ENCODE results near the gene PRDM16. TPM values are rescaled to one million over a fixed set of nuclear protein-coding genes. Genes with fewer than 3 reads are reported as not detected.

PRDM16 gene
- total RNA-seq, 1 experiment from 2014 or later: 6.1 TPM

DNA sequence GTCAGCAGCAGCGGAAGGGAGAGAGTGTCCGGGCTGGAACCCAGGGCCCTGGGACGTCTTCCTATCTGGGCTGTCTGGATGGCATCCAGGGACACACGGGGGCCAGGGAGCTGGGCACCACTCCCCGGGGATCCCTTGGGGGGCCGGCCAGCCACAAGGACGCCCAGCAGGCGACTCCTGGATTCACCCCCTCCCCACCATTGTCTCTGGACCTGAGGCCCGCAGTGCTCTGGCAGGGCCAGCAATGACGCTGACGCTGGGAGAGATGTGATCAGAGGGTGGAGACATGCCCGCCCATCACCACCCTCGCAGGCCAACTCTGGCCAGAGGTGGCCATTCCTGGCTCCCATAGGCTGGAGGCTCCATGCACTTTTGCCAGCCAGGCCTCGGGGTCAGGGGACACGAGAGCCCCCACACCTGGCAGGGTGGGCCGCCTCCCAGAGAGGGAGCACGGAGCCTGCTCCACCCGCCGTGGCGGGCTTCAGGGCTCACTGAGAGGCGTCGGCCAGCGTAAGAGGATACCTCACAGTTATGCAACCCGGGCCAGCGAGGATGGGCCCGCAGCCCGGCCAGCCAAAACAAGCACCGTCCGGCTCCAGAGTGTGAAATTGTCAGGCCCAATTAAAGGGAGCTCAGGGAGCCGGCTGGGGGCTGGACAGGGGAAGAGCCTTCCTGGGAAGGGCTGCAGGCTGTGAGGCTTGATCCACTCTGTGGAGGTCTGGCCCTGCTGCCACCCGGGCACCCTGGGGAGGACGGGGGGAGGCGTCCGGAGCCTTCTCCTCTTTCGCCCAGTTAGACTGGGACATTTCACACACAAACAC is 37.4 kb upstream of the PRDM16 start:
- no peak for ATAC-seq
- no peak for DNase-seq (ENCODE audit: low read depth, low spot score)
- no peaks in the 10 kb centered on the region for H3K79me2 ChIP-seq (ENCODE audit: insufficient read depth, low read length)
- ChIA-PET CTCF (no interaction called here), POLR2A (no interaction called here), RAD21 (ENCODE audit: low non-redundant PET in 1 of 2, low total read pairs in 2 of 2, uncharacterized antibody in 2 of 2, unreplicated experiment in 2 of 2) (no interaction called here)
- H3K4me3 ChIP-seq (replicated peaks in 1 of 2; ENCODE audit: low read depth in 1 of 2, low read length in 2 of 2): no peak overlapping the region
- no peaks in the 10 kb centered on the region for H3K9me2 ChIP-seq (ENCODE audit: insufficient read depth)
- no peaks in the 10 kb centered on the region for H4K20me1 ChIP-seq (ENCODE audit: insufficient read depth)
- no TSS peak for BruUV-seq (replicated peaks)
- peaks cover 9% of the 10 kb centered on the region; the same call in 1 of the 2 replicates for H3K27me3 ChIP-seq (ENCODE audit: insufficient read depth, low read length)
- no peak overlapping the region for H3K4me2 ChIP-seq (ENCODE audit: low read length)
- H3K36me3 ChIP-seq (ENCODE audit: control insufficient read depth in 1 of 2, insufficient read depth in 2 of 2, low read length in 2 of 2): no peaks in the 10 kb centered on the region
- no peak overlapping the region for H3K9ac ChIP-seq (ENCODE audit: low read length)
- no peak for TF ChIP-seq ZFX (IDR thresholded peaks at IDR 0.05)
- no peak for TF ChIP-seq EZH2phosphoT487 (IDR thresholded peaks at IDR 0.05; ENCODE audit: borderline replicate concordance)
- no peak for TF ChIP-seq CBX3 (IDR thresholded peaks at IDR 0.05; ENCODE audit: low read depth)
- TF ChIP-seq EZH2 (IDR thresholded peaks at IDR 0.05): no peak
- no peak for TF ChIP-seq POLR2AphosphoS5 (IDR thresholded peaks at IDR 0.05; ENCODE audit: low read depth, low read length)
- TF ChIP-seq, protein P1, sequence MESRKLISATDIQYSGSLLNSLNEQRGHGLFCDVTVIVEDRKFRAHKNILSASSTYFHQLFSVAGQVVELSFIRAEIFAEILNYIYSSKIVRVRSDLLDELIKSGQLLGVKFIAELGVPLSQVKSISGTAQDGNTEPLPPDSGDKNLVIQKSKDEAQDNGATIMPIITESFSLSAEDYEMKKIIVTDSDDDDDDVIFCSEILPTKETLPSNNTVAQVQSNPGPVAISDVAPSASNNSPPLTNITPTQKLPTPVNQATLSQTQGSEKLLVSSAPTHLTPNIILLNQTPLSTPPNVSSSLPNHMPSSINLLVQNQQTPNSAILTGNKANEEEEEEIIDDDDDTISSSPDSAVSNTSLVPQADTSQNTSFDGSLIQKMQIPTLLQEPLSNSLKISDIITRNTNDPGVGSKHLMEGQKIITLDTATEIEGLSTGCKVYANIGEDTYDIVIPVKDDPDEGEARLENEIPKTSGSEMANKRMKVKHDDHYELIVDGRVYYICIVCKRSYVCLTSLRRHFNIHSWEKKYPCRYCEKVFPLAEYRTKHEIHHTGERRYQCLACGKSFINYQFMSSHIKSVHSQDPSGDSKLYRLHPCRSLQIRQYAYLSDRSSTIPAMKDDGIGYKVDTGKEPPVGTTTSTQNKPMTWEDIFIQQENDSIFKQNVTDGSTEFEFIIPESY (IDR thresholded peaks at IDR 0.05; ENCODE audit: extremely low read depth, insufficient replicate concordance, low read length): no peak
- TF ChIP-seq CEBPB (IDR thresholded peaks at IDR 0.05; ENCODE audit: low read depth): no peak
- no peak for TF ChIP-seq SIN3A (IDR thresholded peaks at IDR 0.05; ENCODE audit: low read depth)
- no peak for TF ChIP-seq FOSL1 (IDR thresholded peaks at IDR 0.05; ENCODE audit: low read depth)
- no peak for TF ChIP-seq SRF (IDR thresholded peaks at IDR 0.05; ENCODE audit: low read depth)
- no peak for TF ChIP-seq ZNF274 (IDR thresholded peaks at IDR 0.05; ENCODE audit: low read depth, low read length)
- TF ChIP-seq YY1 (IDR thresholded peaks at IDR 0.05; ENCODE audit: extremely low read depth, insufficient replicate concordance, low read depth, low read length): no peak
- intact Hi-C loops (cut with micrococcal nuclease): no loop called here
- no peaks in the 10 kb centered on the region for H3K4me1 ChIP-seq (ENCODE audit: control insufficient read depth in 1 of 2, insufficient read depth in 2 of 2, low read length in 2 of 2)
- H2AFZ ChIP-seq (ENCODE audit: low read depth, low read length, poor library complexity, severe bottlenecking): no peak overlapping the region
- no peak overlapping the region for H3K27ac ChIP-seq (ENCODE audit: low read depth, low read length)
- no peaks in the 10 kb centered on the region for H3K9me3 ChIP-seq (ENCODE audit: control insufficient read depth in 1 of 2, insufficient read depth in 1 of 2, low read depth in 1 of 2, low read length in 2 of 2)
